ENCODE results near the gene CSRNP3.

DNA sequence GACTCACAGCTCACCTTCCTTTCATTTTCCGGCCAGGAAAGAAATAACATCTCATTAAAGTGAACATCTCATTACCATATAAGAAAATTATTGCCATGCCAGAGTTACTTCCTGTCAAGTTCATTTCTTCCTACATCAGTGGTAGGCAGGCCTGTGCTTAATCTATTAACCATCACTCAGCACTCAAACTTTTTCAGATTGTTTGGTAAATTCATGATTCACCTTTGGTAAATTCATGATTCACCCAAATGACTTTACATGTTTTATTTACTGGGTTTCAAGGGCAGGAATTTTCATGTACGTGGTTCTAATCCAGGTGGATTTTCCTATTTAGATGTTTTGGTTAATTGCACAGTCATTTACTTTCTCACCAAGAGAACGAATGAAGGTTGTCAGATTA, 116.5 kb downstream of the CSRNP3 start:
- TF ChIP-seq POLR2AphosphoS5 (IDR thresholded peaks at IDR 0.05) (no peak), POLR2A (IDR thresholded peaks at IDR 0.05) (no peak), EP300 (IDR thresholded peaks at IDR 0.05) (no peak)
- TF ChIP-seq, protein P1, sequence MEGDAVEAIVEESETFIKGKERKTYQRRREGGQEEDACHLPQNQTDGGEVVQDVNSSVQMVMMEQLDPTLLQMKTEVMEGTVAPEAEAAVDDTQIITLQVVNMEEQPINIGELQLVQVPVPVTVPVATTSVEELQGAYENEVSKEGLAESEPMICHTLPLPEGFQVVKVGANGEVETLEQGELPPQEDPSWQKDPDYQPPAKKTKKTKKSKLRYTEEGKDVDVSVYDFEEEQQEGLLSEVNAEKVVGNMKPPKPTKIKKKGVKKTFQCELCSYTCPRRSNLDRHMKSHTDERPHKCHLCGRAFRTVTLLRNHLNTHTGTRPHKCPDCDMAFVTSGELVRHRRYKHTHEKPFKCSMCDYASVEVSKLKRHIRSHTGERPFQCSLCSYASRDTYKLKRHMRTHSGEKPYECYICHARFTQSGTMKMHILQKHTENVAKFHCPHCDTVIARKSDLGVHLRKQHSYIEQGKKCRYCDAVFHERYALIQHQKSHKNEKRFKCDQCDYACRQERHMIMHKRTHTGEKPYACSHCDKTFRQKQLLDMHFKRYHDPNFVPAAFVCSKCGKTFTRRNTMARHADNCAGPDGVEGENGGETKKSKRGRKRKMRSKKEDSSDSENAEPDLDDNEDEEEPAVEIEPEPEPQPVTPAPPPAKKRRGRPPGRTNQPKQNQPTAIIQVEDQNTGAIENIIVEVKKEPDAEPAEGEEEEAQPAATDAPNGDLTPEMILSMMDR (IDR thresholded peaks at IDR 0.05), result no peak

All from stomach (tissue), 4 donors.